GM18526 (cell line): ENCODE measurements around the gene TNFRSF18.
A peak's percentile ranks its signal among the peaks of the same experiment; 100 is the strongest.

Experiments
- POLR2A ChIP-seq: IDR thresholded peaks from 3 replicates; pipeline ENCODE4 v1.6.1; 2011; ENCODE audit not compliant: insufficient read length; ENCODE audit errors: extremely low read depth

The TNFRSF18 gene

GRCh38 chr1:1163538-1164070 lies 42.8 kb downstream of the TNFRSF18 start:
- no peak for TF ChIP-seq POLR2A

GRCh38 chr1:1162597-1163537 lies 43.5 kb downstream of the TNFRSF18 start:
- no peak for TF ChIP-seq POLR2A

DNA sequence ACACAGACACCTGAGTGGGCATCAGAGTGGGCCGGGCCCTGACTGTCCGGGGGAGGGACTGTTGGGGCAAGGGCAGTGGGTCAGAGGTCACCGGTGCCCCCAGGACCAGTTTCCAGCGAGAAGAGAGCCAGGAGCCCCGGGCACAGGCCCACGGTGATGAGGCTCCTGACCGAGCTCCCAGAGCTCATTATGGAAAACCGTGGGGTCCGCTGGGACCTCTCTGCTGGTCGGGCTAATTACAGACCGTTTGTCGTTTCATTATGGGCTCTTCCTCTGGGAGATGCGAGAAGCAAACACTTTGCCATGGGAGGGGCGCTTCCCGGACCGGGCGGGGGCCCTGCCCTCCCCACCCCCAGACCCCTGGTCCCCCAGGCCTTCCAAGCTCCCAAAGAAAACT lies 44.7 kb downstream of the TNFRSF18 start:
- TF ChIP-seq POLR2A = no peak

- TF ChIP-seq POLR2A = no peak
These were observed 45.2 kb downstream of the TNFRSF18 start for GRCh38 chr1:1161078-1161682.

- no peak for TF ChIP-seq POLR2A
These were observed 46.0 kb downstream of the TNFRSF18 start for GRCh38 chr1:1160281-1160930.

DNA sequence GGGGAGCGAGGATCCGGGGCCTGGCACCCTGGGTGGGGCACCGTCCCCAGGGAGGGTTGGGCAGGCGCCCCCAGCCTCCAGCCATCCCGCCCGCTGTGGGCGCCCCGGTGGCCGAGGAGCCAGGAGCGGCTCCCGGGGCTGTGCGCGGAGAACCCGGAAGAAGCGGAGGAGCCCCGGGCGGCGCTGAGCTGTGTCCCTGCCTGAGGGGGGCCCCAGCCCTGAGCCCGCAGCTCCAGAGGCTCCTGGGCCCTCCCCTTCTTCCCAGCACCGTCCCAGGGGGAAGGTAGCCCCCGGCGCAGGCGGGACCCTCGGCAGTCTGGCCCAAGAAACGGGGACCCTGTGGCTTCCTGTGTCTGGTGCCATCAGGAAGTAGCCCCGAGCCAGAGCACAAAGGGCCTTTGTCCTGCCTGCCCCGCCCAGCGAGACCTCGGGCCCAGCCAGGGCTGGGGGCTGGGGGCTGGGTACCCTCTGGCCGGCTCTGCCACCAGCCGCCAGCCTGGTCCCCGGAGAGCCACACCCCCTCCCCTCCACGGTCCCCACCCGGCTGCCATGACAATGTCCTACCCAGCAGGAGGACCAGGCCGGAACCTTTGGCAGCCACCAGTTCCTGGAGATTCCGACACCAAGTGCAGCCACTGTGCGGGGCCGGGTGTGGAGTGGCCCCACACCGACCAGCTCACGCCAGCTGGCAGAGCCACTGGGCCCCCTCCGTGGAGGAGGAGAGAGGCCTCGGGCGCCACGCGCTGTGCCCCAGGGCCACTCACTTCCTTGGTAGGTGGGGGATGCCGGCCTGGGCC lies 48.3 kb downstream of the TNFRSF18 start:
- TF ChIP-seq POLR2A = peak; percentile 50

- TF ChIP-seq POLR2A = peak; percentile 55
These were observed 48.9 kb downstream of the TNFRSF18 start for GRCh38 chr1:1157426-1157913.

DNA sequence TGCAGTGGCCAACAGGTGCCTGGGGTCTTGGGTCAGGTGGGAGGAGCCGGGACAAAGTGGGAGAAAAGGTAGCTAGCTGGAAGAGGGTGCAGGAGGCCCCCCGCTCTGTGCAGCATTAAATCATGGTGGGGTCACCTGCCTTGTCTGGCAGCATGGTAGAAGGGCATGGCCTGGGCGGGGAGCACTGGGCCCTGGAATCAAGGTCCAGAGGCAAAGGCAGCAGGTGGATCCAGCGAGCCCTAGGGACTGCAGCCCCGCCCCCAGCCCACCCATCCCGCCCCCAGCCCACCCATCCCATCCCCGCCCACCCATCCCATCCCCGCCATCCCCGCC lies 49.4 kb downstream of the TNFRSF18 start:
- no peak for TF ChIP-seq POLR2A

GRCh38 chr1:1156140-1157032 lies 50.0 kb downstream of the TNFRSF18 start:
- no peak for TF ChIP-seq POLR2A

DNA sequence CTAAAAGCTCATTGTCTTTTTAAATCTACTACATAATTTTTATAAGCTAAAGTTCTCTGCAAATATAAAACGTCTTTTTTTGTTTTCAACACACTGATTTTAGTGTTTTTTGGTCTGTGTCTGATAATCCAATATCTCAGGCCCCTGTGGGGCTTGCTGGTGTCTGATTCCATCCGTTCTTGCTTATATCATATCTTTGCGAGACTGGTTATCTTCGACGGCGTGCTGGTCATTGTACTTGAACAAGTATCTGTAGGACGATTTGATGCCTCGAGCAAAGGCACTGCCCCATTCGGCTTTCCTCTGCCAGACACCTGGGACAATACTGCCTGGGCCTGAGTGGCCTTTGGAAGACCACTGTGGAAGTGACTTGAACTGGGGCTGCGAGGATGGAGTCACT lies 51.1 kb downstream of the TNFRSF18 start:
- no peak for TF ChIP-seq POLR2A

- no peak for TF ChIP-seq POLR2A
These were observed 52.5 kb downstream of the TNFRSF18 start for GRCh38 chr1:1153874-1154273.
